Ishikawa (cell line): ENCODE data around the gene SYNPR.

Experiments
- CEBPB ChIP-seq: IDR thresholded peaks from 2 replicates; pipeline ENCODE4 v1.6.1; 2012
- CREB1 ChIP-seq: IDR thresholded peaks from 2 replicates; pipeline ENCODE4 v1.6.1; 2012; ENCODE audit warnings: low read depth
- EGR1 ChIP-seq: IDR thresholded peaks from 2 replicates; pipeline ENCODE4 v1.6.1; 2012
- EP300 ChIP-seq: IDR thresholded peaks from 2 replicates; pipeline ENCODE4 v1.6.1; 2012; ENCODE audit warnings: borderline replicate concordance
- FOXM1 ChIP-seq: IDR thresholded peaks from 2 replicates; pipeline ENCODE4 v1.6.1; 2012; ENCODE audit warnings: low read depth, borderline replicate concordance
- MAX ChIP-seq: IDR thresholded peaks from 2 replicates; pipeline ENCODE4 v1.6.1; 2012
- NFIC ChIP-seq: IDR thresholded peaks from 2 replicates; pipeline ENCODE4 v1.6.1; 2012
- RAD21 ChIP-seq: IDR thresholded peaks from 2 replicates; pipeline ENCODE4 v1.6.1; 2012; ENCODE audit warnings: low read depth
- REST ChIP-seq: IDR thresholded peaks from 2 replicates; pipeline ENCODE4 v1.6.1; 2012; ENCODE audit warnings: low read depth, mild to moderate bottlenecking
- TAF1 ChIP-seq: IDR thresholded peaks from 2 replicates; pipeline ENCODE4 v1.6.1; 2012; ENCODE audit warnings: low read depth, mild to moderate bottlenecking
- TCF12 ChIP-seq: IDR thresholded peaks from 2 replicates; pipeline ENCODE4 v1.6.1; 2012; ENCODE audit warnings: low read depth
- TEAD4 ChIP-seq: IDR thresholded peaks from 2 replicates; pipeline ENCODE4 v1.6.1; 2012
- USF1 ChIP-seq: IDR thresholded peaks from 2 replicates; pipeline ENCODE4 v1.6.1; 2012
- YY1 ChIP-seq: IDR thresholded peaks from 2 replicates; pipeline ENCODE4 v1.6.1; 2012; ENCODE audit warnings: low read depth
- ZBTB7A ChIP-seq: IDR thresholded peaks from 2 replicates; pipeline ENCODE4 v1.6.1; 2012; ENCODE audit warnings: low read depth

SYNPR gene

GRCh38 chr3:63654931-63655330 is 376.8 kb downstream of the SYNPR start:
- TF ChIP-seq EGR1 (no peak), USF1 (no peak), TCF12 (no peak), TEAD4 (no peak), MAX (no peak), CREB1 (no peak), YY1 (no peak)

GRCh38 chr3:63655519-63655918 is 377.4 kb downstream of the SYNPR start:
- TF ChIP-seq RAD21 (no peak), MAX (no peak), CREB1 (no peak), ZBTB7A (no peak), FOXM1 (no peak), TCF12 (no peak), USF1 (no peak), NFIC (no peak), CEBPB (no peak), TAF1 (no peak), YY1 (no peak), REST (no peak), EGR1 (no peak), TEAD4 (no peak)

- TF ChIP-seq RAD21 (no peak), EP300 (no peak), CEBPB (no peak), REST (no peak), USF1 (no peak), TAF1 (no peak), TEAD4 (no peak), MAX (no peak), NFIC (no peak), FOXM1 (no peak)
Observed at GRCh38 chr3:63656786-63657185, 378.7 kb downstream of the SYNPR start.

GRCh38 chr3:63661242-63661641 is 383.1 kb downstream of the SYNPR start:
- TF ChIP-seq ZBTB7A (no peak), RAD21 (no peak), CEBPB (no peak), TEAD4 (no peak), FOXM1 (no peak), CREB1 (no peak), YY1 (no peak), MAX (no peak), EGR1 (no peak), NFIC (no peak)

- no peak for TF ChIP-seq CEBPB
- no peak for TF ChIP-seq MAX
- TF ChIP-seq REST = no peak
- TF ChIP-seq CREB1 = no peak
- no peak for TF ChIP-seq FOXM1
- no peak for TF ChIP-seq ZBTB7A
- TF ChIP-seq EP300 = no peak
- TF ChIP-seq TAF1 = no peak
- TF ChIP-seq USF1 = no peak
- no peak for TF ChIP-seq NFIC
- no peak for TF ChIP-seq YY1
- TF ChIP-seq TCF12 = no peak
Observed at GRCh38 chr3:63662011-63662410, 383.9 kb downstream of the SYNPR start.
